ENCODE results near the gene CCDC13.

Gene CCDC13

GRCh38 chr3:42731476-42732195 lies 41.4 kb downstream of the CCDC13 start:
- no peaks in the 10 kb centered on the region for H3K9me2 ChIP-seq (replicated peaks; ENCODE audit: control insufficient read depth, low read length)
- H4K20me1 ChIP-seq (ENCODE audit: control insufficient read depth, insufficient read depth, low read depth, low read length), result no peaks in the 10 kb centered on the region
- H3K36me3 ChIP-seq (ENCODE audit: control insufficient read depth, low read length), result no peaks in the 10 kb centered on the region
- no peaks in the 10 kb centered on the region for H3K27me3 ChIP-seq (ENCODE audit: control insufficient read depth, low read length)
- H3K4me2 ChIP-seq (ENCODE audit: low read length), result no peak overlapping the region
- no peaks in the 10 kb centered on the region for H3F3A ChIP-seq (ENCODE audit: control insufficient read depth, insufficient read depth)
- H3K27ac ChIP-seq (ENCODE audit: low read depth, low read length), result no peak overlapping the region
- H3K4me1 ChIP-seq (ENCODE audit: control insufficient read depth, low read length), result no peaks in the 10 kb centered on the region
- H3K79me2 ChIP-seq (ENCODE audit: control insufficient read depth, low read length), result no peaks in the 10 kb centered on the region
- TF ChIP-seq EZH2phosphoT487 (IDR thresholded peaks at IDR 0.05; ENCODE audit: borderline replicate concordance, low read length), result no peak
- TF ChIP-seq, protein P1, sequence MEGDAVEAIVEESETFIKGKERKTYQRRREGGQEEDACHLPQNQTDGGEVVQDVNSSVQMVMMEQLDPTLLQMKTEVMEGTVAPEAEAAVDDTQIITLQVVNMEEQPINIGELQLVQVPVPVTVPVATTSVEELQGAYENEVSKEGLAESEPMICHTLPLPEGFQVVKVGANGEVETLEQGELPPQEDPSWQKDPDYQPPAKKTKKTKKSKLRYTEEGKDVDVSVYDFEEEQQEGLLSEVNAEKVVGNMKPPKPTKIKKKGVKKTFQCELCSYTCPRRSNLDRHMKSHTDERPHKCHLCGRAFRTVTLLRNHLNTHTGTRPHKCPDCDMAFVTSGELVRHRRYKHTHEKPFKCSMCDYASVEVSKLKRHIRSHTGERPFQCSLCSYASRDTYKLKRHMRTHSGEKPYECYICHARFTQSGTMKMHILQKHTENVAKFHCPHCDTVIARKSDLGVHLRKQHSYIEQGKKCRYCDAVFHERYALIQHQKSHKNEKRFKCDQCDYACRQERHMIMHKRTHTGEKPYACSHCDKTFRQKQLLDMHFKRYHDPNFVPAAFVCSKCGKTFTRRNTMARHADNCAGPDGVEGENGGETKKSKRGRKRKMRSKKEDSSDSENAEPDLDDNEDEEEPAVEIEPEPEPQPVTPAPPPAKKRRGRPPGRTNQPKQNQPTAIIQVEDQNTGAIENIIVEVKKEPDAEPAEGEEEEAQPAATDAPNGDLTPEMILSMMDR (IDR thresholded peaks at IDR 0.05; ENCODE audit: low read depth, low read length, poor library complexity, severe bottlenecking), result no peak
- no peak overlapping the region for H3K4me3 ChIP-seq (ENCODE audit: low read length)
- H3K9me3 ChIP-seq (ENCODE audit: control insufficient read depth, insufficient read depth, low read length), result no peaks in the 10 kb centered on the region

DNA sequence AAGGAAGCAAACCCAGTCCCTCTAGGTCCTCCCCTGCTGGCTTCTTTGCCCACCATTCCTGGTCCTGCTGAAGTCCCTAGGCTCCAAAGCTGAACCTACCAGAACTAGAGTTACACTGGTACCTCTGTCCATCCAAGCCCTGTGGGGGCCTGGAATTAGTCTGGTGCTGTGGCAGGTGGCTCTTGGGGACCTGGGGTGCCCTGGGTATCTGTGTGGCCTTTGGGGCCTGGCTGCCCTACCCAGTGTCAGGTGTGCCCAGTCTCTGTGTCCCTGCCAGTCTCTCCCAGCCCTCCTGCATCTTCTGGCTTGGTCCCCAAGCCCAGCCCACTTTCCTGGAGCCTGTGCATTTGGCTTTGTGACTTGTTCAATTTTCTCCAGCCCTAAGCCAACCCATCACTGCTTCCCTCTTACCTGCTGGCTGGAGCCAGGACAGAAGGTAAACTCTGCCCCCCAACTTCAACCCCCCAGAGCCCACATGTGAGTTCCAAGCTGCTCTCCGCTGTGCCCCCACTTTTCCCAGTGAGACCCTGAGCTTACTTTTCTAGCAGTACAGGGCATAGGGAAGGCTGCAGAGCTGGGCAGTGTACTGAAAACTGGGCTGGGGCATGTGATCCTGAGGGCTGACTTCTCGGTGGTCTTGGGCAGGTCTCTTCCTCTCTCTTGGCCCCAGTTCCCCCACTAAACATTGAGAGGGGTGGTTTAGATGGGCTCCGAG lies 42.2 kb downstream of the CCDC13 start:
- Histone ChIP-seq H3K9me3 (ENCODE audit: control insufficient read depth, insufficient read depth, low read length) (no peaks in the 10 kb centered on the region), H3K4me1 (ENCODE audit: control insufficient read depth, low read length) (no peaks in the 10 kb centered on the region), H4K20me1 (ENCODE audit: control insufficient read depth, insufficient read depth, low read depth, low read length) (no peaks in the 10 kb centered on the region), H3K4me2 (ENCODE audit: low read length) (no peak overlapping the region), H3K27me3 (ENCODE audit: control insufficient read depth, low read length) (no peaks in the 10 kb centered on the region), H3F3A (ENCODE audit: control insufficient read depth, insufficient read depth) (no peaks in the 10 kb centered on the region), H3K79me2 (ENCODE audit: control insufficient read depth, low read length) (no peaks in the 10 kb centered on the region), H3K36me3 (ENCODE audit: control insufficient read depth, low read length) (no peaks in the 10 kb centered on the region), H3K9me2 (replicated peaks; ENCODE audit: control insufficient read depth, low read length) (no peaks in the 10 kb centered on the region), H3K4me3 (ENCODE audit: low read length) (no peak overlapping the region), H3K27ac (ENCODE audit: low read depth, low read length) (no peak overlapping the region)
- TF ChIP-seq, protein P1 (IDR thresholded peaks at IDR 0.05; ENCODE audit: low read depth, low read length, poor library complexity, severe bottlenecking), result no peak
- no peak for TF ChIP-seq EZH2phosphoT487 (IDR thresholded peaks at IDR 0.05; ENCODE audit: borderline replicate concordance, low read length)

GRCh38 chr3:42730294-42730693 lies 42.8 kb downstream of the CCDC13 start:
- H3K27ac ChIP-seq (ENCODE audit: low read depth, low read length), result no peak overlapping the region
- H3K9me3 ChIP-seq (ENCODE audit: control insufficient read depth, insufficient read depth, low read length), result no peaks in the 10 kb centered on the region
- H3K4me3 ChIP-seq (ENCODE audit: low read length), result no peak overlapping the region
- no peaks in the 10 kb centered on the region for H3K36me3 ChIP-seq (ENCODE audit: control insufficient read depth, low read length)
- H3K4me1 ChIP-seq (ENCODE audit: control insufficient read depth, low read length), result no peaks in the 10 kb centered on the region
- no peaks in the 10 kb centered on the region for H3K27me3 ChIP-seq (ENCODE audit: control insufficient read depth, low read length)
- no peaks in the 10 kb centered on the region for H3F3A ChIP-seq (ENCODE audit: control insufficient read depth, insufficient read depth)
- H4K20me1 ChIP-seq (ENCODE audit: control insufficient read depth, insufficient read depth, low read depth, low read length), result no peaks in the 10 kb centered on the region
- no peak overlapping the region for H3K4me2 ChIP-seq (ENCODE audit: low read length)
- no peak for TF ChIP-seq EZH2phosphoT487 (IDR thresholded peaks at IDR 0.05; ENCODE audit: borderline replicate concordance, low read length)
- TF ChIP-seq, protein P1 (IDR thresholded peaks at IDR 0.05; ENCODE audit: low read depth, low read length, poor library complexity, severe bottlenecking), result no peak
- no peaks in the 10 kb centered on the region for H3K9me2 ChIP-seq (replicated peaks; ENCODE audit: control insufficient read depth, low read length)
- no peaks in the 10 kb centered on the region for H3K79me2 ChIP-seq (ENCODE audit: control insufficient read depth, low read length)

Measured in DOHH2 (cell line).